Mesothelial cell of epicardium (in vitro differentiated cells): ENCODE data around the gene SLC15A1. TPM values are rescaled to one million over a fixed set of nuclear protein-coding genes. Genes with fewer than 3 reads are reported as not detected.

Experiments used
- DNase-seq, 2 experiments: peaks; one replicate each; pipeline ENCODE4 v3.0.0; 2021; ENCODE audit warnings: low spot score in 2 of 2; ENCODE audit not compliant: unreplicated experiment in 2 of 2
- H3K27ac Mint-ChIP-seq: 2 replicates; pipeline ENCODE4 v1.8.0; 2021; ENCODE audit warnings: mixed read lengths
- H3K27me3 Mint-ChIP-seq: 2 replicates; pipeline ENCODE4 v1.8.0; 2021; ENCODE audit warnings: low read depth, mixed read lengths
- H3K36me3 Mint-ChIP-seq: 2 replicates; pipeline ENCODE4 v1.8.0; 2021; ENCODE audit warnings: mixed read lengths
- H3K4me1 Mint-ChIP-seq: 2 replicates; pipeline ENCODE4 v1.8.0; 2021; ENCODE audit warnings: mixed read lengths
- H3K4me3 Mint-ChIP-seq: 2 replicates; pipeline ENCODE4 v1.8.0; 2021; ENCODE audit warnings: mild to moderate bottlenecking, moderate library complexity, mixed read lengths
- H3K9me3 Mint-ChIP-seq: 2 replicates; pipeline ENCODE4 v1.8.0; 2021; ENCODE audit warnings: mixed read lengths
- total RNA-seq: library from RNA; stranded (reverse); gene quantifications from 3 replicates; pipeline ENCODE4 v1.2.1, GENCODE V29; 2021
- TF ChIP-seq, protein P1 (sequence below): fragments of 200-600 bp; sonication (generic); IDR thresholded peaks from one replicate; pipeline ENCODE4 v1.5.0; 2021; ENCODE audit warnings: antibody characterized with exemption; ENCODE audit not compliant: unreplicated experiment

Gene SLC15A1
- total RNA-seq, 1 donor from 2014 or later, result 1.0 TPM

DNA sequence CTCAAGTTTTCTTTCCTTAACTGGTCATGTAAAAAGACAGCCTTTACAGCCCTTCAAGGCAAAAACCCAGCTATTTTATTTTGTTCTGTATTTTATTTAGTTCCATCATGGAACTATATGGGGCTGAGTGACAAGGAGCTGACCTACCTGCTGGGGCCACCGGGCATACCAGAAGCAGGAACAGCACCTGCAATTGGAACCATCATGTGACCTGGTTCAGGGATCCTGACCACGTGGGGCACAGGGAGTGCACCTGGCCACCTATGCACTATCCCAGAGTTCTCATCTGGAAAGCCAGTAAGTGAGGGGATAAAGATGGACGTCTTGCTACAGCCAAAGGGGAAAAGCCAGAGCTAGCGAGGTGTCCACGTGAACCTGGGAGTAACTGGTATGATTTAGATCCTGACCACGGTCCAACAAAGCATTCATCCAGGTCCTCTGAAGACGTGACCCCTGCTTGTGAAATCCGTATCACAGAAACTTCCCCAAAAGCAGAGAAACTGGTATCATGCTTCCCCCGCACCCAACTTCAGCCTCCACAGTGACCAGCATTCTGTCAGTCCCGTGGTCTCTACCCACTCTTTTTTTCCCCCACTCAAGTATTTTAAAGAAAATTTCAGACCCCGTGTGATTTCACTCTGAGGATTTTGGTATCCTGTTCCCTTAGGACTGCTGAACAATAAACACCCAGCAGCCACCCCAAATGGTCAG is 40.5 kb upstream of the SLC15A1 start:
- Mint-ChIP-seq H3K36me3 (peaks cover 3% of the 10 kb centered on the region), H3K4me1 (no peaks in the 10 kb centered on the region), H3K27ac (no peak overlapping the region), H3K9me3 (no peaks in the 10 kb centered on the region), H3K4me3 (no peak overlapping the region), H3K27me3 (peaks cover 7% of the 10 kb centered on the region)
- TF ChIP-seq, protein P1, sequence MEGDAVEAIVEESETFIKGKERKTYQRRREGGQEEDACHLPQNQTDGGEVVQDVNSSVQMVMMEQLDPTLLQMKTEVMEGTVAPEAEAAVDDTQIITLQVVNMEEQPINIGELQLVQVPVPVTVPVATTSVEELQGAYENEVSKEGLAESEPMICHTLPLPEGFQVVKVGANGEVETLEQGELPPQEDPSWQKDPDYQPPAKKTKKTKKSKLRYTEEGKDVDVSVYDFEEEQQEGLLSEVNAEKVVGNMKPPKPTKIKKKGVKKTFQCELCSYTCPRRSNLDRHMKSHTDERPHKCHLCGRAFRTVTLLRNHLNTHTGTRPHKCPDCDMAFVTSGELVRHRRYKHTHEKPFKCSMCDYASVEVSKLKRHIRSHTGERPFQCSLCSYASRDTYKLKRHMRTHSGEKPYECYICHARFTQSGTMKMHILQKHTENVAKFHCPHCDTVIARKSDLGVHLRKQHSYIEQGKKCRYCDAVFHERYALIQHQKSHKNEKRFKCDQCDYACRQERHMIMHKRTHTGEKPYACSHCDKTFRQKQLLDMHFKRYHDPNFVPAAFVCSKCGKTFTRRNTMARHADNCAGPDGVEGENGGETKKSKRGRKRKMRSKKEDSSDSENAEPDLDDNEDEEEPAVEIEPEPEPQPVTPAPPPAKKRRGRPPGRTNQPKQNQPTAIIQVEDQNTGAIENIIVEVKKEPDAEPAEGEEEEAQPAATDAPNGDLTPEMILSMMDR, result no peak
- no peak for DNase-seq

- TF ChIP-seq, protein P1, result no peak
- Mint-ChIP-seq H3K4me1 (no peaks in the 10 kb centered on the region), H3K36me3 (peaks cover 3% of the 10 kb centered on the region), H3K27ac (no peak overlapping the region), H3K9me3 (no peaks in the 10 kb centered on the region), H3K4me3 (no peak overlapping the region), H3K27me3 (peaks cover 12% of the 10 kb centered on the region)
- no peak for DNase-seq
Observed at GRCh38 chr13:98792321-98792720, 39.8 kb upstream of the SLC15A1 start.

DNA sequence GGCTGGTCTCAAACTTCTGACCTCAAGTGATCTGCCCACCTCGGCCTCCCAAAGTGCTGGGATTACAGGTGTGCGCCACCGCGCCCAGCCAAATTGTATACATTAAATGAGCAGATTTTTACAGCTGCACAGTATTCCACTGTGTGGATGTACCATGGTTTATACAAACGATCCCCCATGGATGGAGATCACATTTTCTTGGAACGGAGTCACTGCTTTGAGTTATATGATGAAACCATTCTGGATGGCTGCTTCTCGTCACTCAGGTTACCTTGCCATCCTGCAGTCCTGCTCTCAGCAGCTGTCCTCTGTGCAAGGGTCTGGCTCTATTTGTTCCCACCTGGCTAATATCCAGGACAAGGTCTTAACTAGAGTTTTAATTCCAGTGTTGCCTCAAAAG is 39.1 kb upstream of the SLC15A1 start:
- Mint-ChIP-seq H3K36me3 (peaks cover 3% of the 10 kb centered on the region), H3K4me3 (no peak overlapping the region), H3K27ac (no peak overlapping the region), H3K9me3 (no peaks in the 10 kb centered on the region), H3K27me3 (peaks cover 17% of the 10 kb centered on the region), H3K4me1 (no peaks in the 10 kb centered on the region)
- TF ChIP-seq, protein P1, result no peak
- DNase-seq, result no peak

DNA sequence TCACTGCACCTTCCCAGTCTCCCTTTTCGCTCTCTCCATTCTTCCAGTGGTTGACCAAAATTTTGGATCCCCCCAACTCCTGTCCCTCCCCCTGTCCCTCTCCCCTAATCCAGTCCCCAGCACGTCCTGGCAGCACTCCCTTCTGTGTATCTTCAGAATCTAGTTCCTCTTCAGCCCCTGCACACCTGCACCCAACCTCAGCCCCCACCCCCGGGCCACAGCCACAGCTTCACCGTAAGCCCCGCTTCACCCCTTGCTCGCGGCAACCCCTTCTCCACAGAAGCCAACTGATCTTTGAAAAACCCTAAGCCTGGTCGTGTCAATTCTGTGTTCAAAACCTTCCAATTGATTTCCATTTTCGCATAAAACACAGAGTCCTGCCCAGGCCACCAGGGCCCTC is 35.5 kb upstream of the SLC15A1 start:
- H3K4me1 Mint-ChIP-seq, result no peaks in the 10 kb centered on the region

DNA sequence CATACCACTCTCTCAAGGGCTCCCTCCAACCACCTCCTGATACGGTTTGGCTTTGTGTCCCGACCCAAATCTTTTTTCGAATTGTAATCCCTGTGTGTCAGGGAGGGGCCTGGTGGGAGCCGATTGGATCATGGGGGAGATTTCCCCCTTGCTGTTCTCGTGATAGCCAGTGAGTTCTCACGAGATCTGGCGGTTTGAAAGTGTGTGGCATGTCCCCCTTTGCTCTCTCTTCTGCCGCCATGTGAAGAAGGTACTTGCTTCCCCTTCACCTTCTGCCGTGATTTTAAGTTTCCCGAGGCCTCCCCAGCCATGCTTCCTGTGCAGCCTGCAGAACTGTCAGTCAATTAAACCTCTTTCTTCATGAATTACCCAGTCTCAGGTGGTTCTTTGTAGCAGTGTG is 34.7 kb upstream of the SLC15A1 start:
- H3K9me3 Mint-ChIP-seq, result no peaks in the 10 kb centered on the region
- no peak overlapping the region for H3K4me3 Mint-ChIP-seq
- no peaks in the 10 kb centered on the region for H3K36me3 Mint-ChIP-seq
- no peak overlapping the region for H3K27ac Mint-ChIP-seq
- no peaks in the 10 kb centered on the region for H3K4me1 Mint-ChIP-seq
- peaks cover 19% of the 10 kb centered on the region for H3K27me3 Mint-ChIP-seq
- no peak for DNase-seq
- TF ChIP-seq, protein P1, result no peak

More for the DNA sequence above, 35.5 kb upstream of the SLC15A1 start:
- Mint-ChIP-seq H3K27ac (no peak overlapping the region), H3K9me3 (no peaks in the 10 kb centered on the region), H3K4me3 (no peak overlapping the region), H3K27me3 (peaks cover 19% of the 10 kb centered on the region), H3K36me3 (no peaks in the 10 kb centered on the region)
- DNase-seq, result no peak
- TF ChIP-seq, protein P1, result no peak
